SK-N-SH (cell line): ENCODE data around the gene PBX1. TPM values are rescaled to one million over a fixed set of nuclear protein-coding genes. Genes with fewer than 3 reads are reported as not detected.
A peak's percentile ranks its signal among the peaks of the same experiment; 100 is the strongest.

Experiments
- CTCF ChIA-PET: fragments of 300-600, 350-600 bp; formaldehyde crosslinking; extraction: SDS; loops from one replicate; lab custom pipeline; 2021; lab: Yijun Ruan, JAX
- POLR2A ChIA-PET: fragments of 350-600 bp; sonication (Branson Sonifier 250); formaldehyde crosslinking; extraction: SDS; loops from one replicate; lab custom pipeline; 2020; ENCODE audit warnings: antibody characterized with exemption, inconsistent platforms; lab: Yijun Ruan, JAX
- DNase-seq: peaks from one replicate; pipeline ENCODE4 v3.0.0; 2012
- H2AFZ ChIP-seq: fragments of 200-600 bp; sonication (generic); 2 replicates; pipeline ENCODE4 v1.8.1; 2016; ENCODE audit warnings: antibody characterized with exemption, mild to moderate bottlenecking, low read depth
- H3F3A ChIP-seq: fragments of 200-600 bp; sonication (generic); replicated peaks from 2 replicates; pipeline ENCODE3; 2016; ENCODE audit warnings: antibody characterized with exemption, mild to moderate bottlenecking; ENCODE audit not compliant: insufficient read depth
- H3K27ac ChIP-seq, 2 experiments: fragments of 200-500 bp in 1 of 2; fragments of 200-600 bp in 1 of 2; sonication (Bioruptor generic) in 1 of 2; sonication (generic), shearing (Covaris generic) in 1 of 2; 2 replicates each; pipeline versions ENCODE4 v1.5.1 to v1.6.1; 2014 to 2016; ENCODE audit warnings: low read depth in 2 of 2, inconsistent platforms in 1 of 2, low read length in 1 of 2, mild to moderate bottlenecking in 1 of 2, mixed read lengths in 1 of 2
- H3K27me3 ChIP-seq: fragments of 200-600 bp; sonication (generic), shearing (Covaris generic); 2 replicates; pipeline ENCODE4 v1.6.1; 2016; ENCODE audit warnings: mixed run types; ENCODE audit not compliant: insufficient read depth
- H3K36me3 ChIP-seq, 2 experiments: fragments of 200-500 bp in 1 of 2; fragments of 200-600 bp in 1 of 2; sonication (Bioruptor generic) in 1 of 2; sonication (generic) in 1 of 2; replicated peaks in 1 of 2; 2 replicates each; pipeline versions ENCODE3 to v1.5.1; 2014 to 2016; ENCODE audit warnings: low read length in 1 of 2, mild to moderate bottlenecking in 1 of 2; ENCODE audit not compliant: insufficient read depth in 2 of 2, control insufficient read depth in 1 of 2
- H3K4me1 ChIP-seq, 2 experiments: fragments of 200-500 bp in 1 of 2; fragments of 200-600 bp in 1 of 2; sonication (Bioruptor generic) in 1 of 2; sonication (generic), shearing (Covaris generic) in 1 of 2; 2 replicates each; pipeline versions ENCODE4 v1.5.1 to v1.6.1; 2014 to 2016; ENCODE audit warnings: low read depth in 1 of 2, low read length in 1 of 2, mixed run types in 1 of 2; ENCODE audit not compliant: insufficient read depth in 2 of 2, control insufficient read depth in 1 of 2
- H3K4me2 ChIP-seq: fragments of 200-600 bp; sonication (generic), shearing (Covaris generic); 2 replicates; pipeline ENCODE4 v1.6.1; 2017; ENCODE audit warnings: mixed run types
- H3K4me3 ChIP-seq, 2 experiments: fragments of 200-500 bp in 1 of 2; fragments of 200-600 bp in 1 of 2; sonication (Bioruptor generic) in 1 of 2; sonication (generic), shearing (Covaris generic) in 1 of 2; 2 replicates each; pipeline versions ENCODE4 v1.5.1 to v1.8.1; 2014 to 2016; ENCODE audit warnings: low read depth in 2 of 2, inconsistent platforms in 1 of 2, low read length in 1 of 2, mild to moderate bottlenecking in 1 of 2, mixed read lengths in 1 of 2, moderate library complexity in 1 of 2
- H3K79me2 ChIP-seq: fragments of 200-600 bp; sonication (generic); 2 replicates; pipeline ENCODE4 v1.8.1; 2017; ENCODE audit warnings: mild to moderate bottlenecking; ENCODE audit not compliant: insufficient read depth
- H3K9ac ChIP-seq: fragments of 200-600 bp; sonication (generic); 2 replicates; pipeline ENCODE4 v1.6.1; 2017; ENCODE audit warnings: mixed run types
- H3K9me2 ChIP-seq: fragments of 200-600 bp; sonication (generic); 2 replicates; pipeline ENCODE4 v1.6.1; 2017; ENCODE audit warnings: mixed run types
- H3K9me3 ChIP-seq: fragments of 200-600 bp; sonication (generic); 2 replicates; pipeline ENCODE4 v1.6.1; 2017; ENCODE audit warnings: mixed run types, mild to moderate bottlenecking, moderate library complexity
- H4K20me1 ChIP-seq: fragments of 200-600 bp; sonication (generic); 2 replicates; pipeline ENCODE4 v1.6.1; 2017; ENCODE audit warnings: mild to moderate bottlenecking, mixed run types; ENCODE audit not compliant: insufficient read depth
- CHD2 ChIP-seq: fragments of 150-350 bp; IDR thresholded peaks from 2 replicates; pipeline ENCODE4 v1.6.1; 2018; ENCODE audit warnings: low read length; ENCODE audit not compliant: partially characterized antibody
- EP300 ChIP-seq, 2 experiments: IDR thresholded peaks; 2 replicates each; pipeline versions ENCODE4 v1.4.0 to v1.6.1; 2012; ENCODE audit warnings: borderline replicate concordance in 1 of 2, low read depth in 1 of 2, low read length in 1 of 2
- EZH2phosphoT487 ChIP-seq: fragments of 200-600 bp; sonication (generic); IDR thresholded peaks from 2 replicates; pipeline ENCODE4 v1.6.1; 2017; ENCODE audit warnings: low read depth, mixed run types, mild to moderate bottlenecking, antibody characterized with exemption, moderate library complexity, borderline replicate concordance
- FOXJ3 ChIP-seq: sonication (generic); formaldehyde crosslinking; IDR thresholded peaks from 2 replicates; pipeline ENCODE4 v1.5.1; 2020; ENCODE audit warnings: mild to moderate bottlenecking, missing genetic modification reagents
- FOXM1 ChIP-seq: IDR thresholded peaks from 2 replicates; pipeline ENCODE4 v1.4.0; 2012; ENCODE audit warnings: low read depth, mild to moderate bottlenecking
- GABPA ChIP-seq: IDR thresholded peaks from 2 replicates; pipeline ENCODE4 v1.4.0; 2012; ENCODE audit warnings: low read depth, mild to moderate bottlenecking
- GATA2 ChIP-seq: sonication (generic); formaldehyde crosslinking; IDR thresholded peaks from 2 replicates; pipeline ENCODE4 v1.5.0; 2020; ENCODE audit warnings: mild to moderate bottlenecking, missing genetic modification reagents
- JUND ChIP-seq: IDR thresholded peaks from 2 replicates; pipeline ENCODE4 v1.4.0; 2012
- MAX ChIP-seq: IDR thresholded peaks from 2 replicates; pipeline ENCODE4 v1.4.0; 2012; ENCODE audit warnings: low read depth
- NFIC ChIP-seq: IDR thresholded peaks from 2 replicates; pipeline ENCODE4 v1.4.0; 2012; ENCODE audit warnings: borderline replicate concordance
- RCOR1 ChIP-seq: fragments of 150-350 bp; IDR thresholded peaks from 2 replicates; pipeline ENCODE4 v1.6.1; 2017; ENCODE audit warnings: antibody characterized with exemption, low read length
- TAF1 ChIP-seq: IDR thresholded peaks from 2 replicates; pipeline ENCODE4 v1.6.1; 2012; ENCODE audit warnings: low read depth, mild to moderate bottlenecking, low read length, moderate library complexity, borderline replicate concordance
- TCF12 ChIP-seq: IDR thresholded peaks from 2 replicates; pipeline ENCODE4 v1.4.0; 2012
- USF1 ChIP-seq: IDR thresholded peaks from 2 replicates; pipeline ENCODE4 v1.4.0; 2012; ENCODE audit warnings: low read depth, borderline replicate concordance
- YY1 ChIP-seq: IDR thresholded peaks from 2 replicates; pipeline ENCODE4 v1.4.0; 2012; ENCODE audit warnings: low read depth, mild to moderate bottlenecking
- ZBTB33 ChIP-seq: IDR thresholded peaks from 2 replicates; pipeline ENCODE4 v1.4.0; 2012; ENCODE audit warnings: low read depth, borderline replicate concordance
- WGBS: methylation state at CpG from one replicate; pipeline ENCODE4 v1.1.6; 2017; ENCODE audit warnings: low lambda C conversion rate; 5-methylcytosine and 5-hydroxymethylcytosine counted together
- polyA plus RNA-seq, 3 experiments: library from polyadenylated mRNA; depleted of rRNA; stranded (reverse); fragments of >200 nt; gene quantifications; 2 replicates each; pipeline ENCODE4 v1.2.3, GENCODE V29; 2012

The PBX1 gene
- polyA plus RNA-seq, 1 of the 3 experiments (the other 2 are of a cell fraction) = 27.0 TPM

- 91% methylated on average over 1 of the region's 1 CpG for WGBS
- Histone ChIP-seq H3K4me2 (peak overlapping the region; percentile 25; the same call in 1 of the 2 replicates), H3K4me3 (no peak overlapping the region), H3K9me2 (no peaks in the 10 kb centered on the region), H3K79me2 (peaks cover 4% of the 10 kb centered on the region; the same call in 1 of the 2 replicates), H3K27ac (peak overlapping the region; percentile 17 to 91; a peak in 3 of 4 replicates), H3K27me3 (no peaks in the 10 kb centered on the region), H3K4me1 (peaks cover 14 to 41% of the 10 kb centered on the region in 2 experiments), H4K20me1 (no peaks in the 10 kb centered on the region), H3F3A (peaks cover 30% of the 10 kb centered on the region), H2AFZ (no peak overlapping the region), H3K9ac (peak overlapping the region; percentile 59), H3K36me3 (no peaks in the 10 kb centered on the region), H3K9me3 (no peaks in the 10 kb centered on the region)
- CTCF ChIA-PET = interaction anchor here (0.9 to 1.2 kb wide), 2 partner anchors 8 to 149 kb away, joined by 3 read pairs; no protein-coding TSS in a partner anchor
- POLR2A ChIA-PET = no interaction called here
- DNase-seq = no peak
- TF ChIP-seq FOXM1 (no peak), YY1 (0 out of 2 replicates have a peak, but pooled peaks have one; percentile 10), EZH2phosphoT487 (no peak), JUND (no peak), USF1 (no peak), CHD2 (no peak), GATA2 (no peak), ZBTB33 (no peak), FOXJ3 (no peak), MAX (no peak), TCF12 (no peak), RCOR1 (no peak), EP300 (IDR thresholded peaks at IDR 0.05; ENCODE audit: borderline replicate concordance in 1 of 2, low read depth in 1 of 2, low read length in 1 of 2) (no peak), TAF1 (no peak), NFIC (peak; percentile 3; the same call in 1 of the 2 replicates), GABPA (no peak)
Measured at GRCh38 chr1:164765992-164766720, 207.2 kb downstream of the PBX1 start.
